ACHN (cell line): ENCODE data around the gene CD80.

ENCODE experiments used
- DNase-seq: peaks from one replicate; pipeline ENCODE4 v3.0.0-alpha.2; 2015
- in situ Hi-C: cut with HindIII; loops from 2 replicates; pipeline ENCODE4 v1.10.0; 2017; ENCODE audit warnings: low sequenced_read_pairs, low pct_ligation_motif_present, low pct_unique_long_range_greater_than_20kb

CD80 gene

GRCh38 chr3:119510690-119511089, 48.7 kb downstream of the CD80 start:
- no peak for DNase-seq
- in situ Hi-C loops: no loop called here

GRCh38 chr3:119508172-119508845, 51.1 kb downstream of the CD80 start:
- DNase-seq: no peak
- in situ Hi-C loops: no loop called here

- DNase-seq: no peak
- in situ Hi-C loops: no loop called here
These were observed 52.0 kb downstream of the CD80 start for GRCh38 chr3:119507404-119507803.

- in situ Hi-C loops: no loop called here
- DNase-seq: no peak
These were observed 52.8 kb downstream of the CD80 start for GRCh38 chr3:119506631-119507030.

GRCh38 chr3:119500901-119501300, 58.5 kb downstream of the CD80 start:
- DNase-seq: no peak
- in situ Hi-C loops: no loop called here

GRCh38 chr3:119500265-119500664, 59.1 kb downstream of the CD80 start:
- in situ Hi-C loops: no loop called here
- DNase-seq: no peak

GRCh38 chr3:119498186-119499011, 61.0 kb downstream of the CD80 start, which contains the start of gene TIMMDC1:
Gene TIMMDC1, plus strand, starts transcription at chr3:119498547. Its CDS starts 187 bp downstream, at chr3:119498734.
- peak; percentile 94 for DNase-seq
- in situ Hi-C loops: no loop called here

- DNase-seq: peak; percentile 26
- in situ Hi-C loops: no loop called here
These were observed 61.6 kb downstream of the CD80 start for GRCh38 chr3:119497820-119498185.

GRCh38 chr3:119494597-119494996, 64.8 kb downstream of the CD80 start:
- in situ Hi-C loops: no loop called here
- DNase-seq: no peak

GRCh38 chr3:119492810-119493209, 66.6 kb downstream of the CD80 start:
- no peak for DNase-seq
- in situ Hi-C loops: no loop called here

GRCh38 chr3:119492128-119492527, 67.3 kb downstream of the CD80 start:
- in situ Hi-C loops: no loop called here
- no peak for DNase-seq

GRCh38 chr3:119490153-119490552, 69.3 kb downstream of the CD80 start:
- no peak for DNase-seq

GRCh38 chr3:119485563-119485962, 73.9 kb downstream of the CD80 start:
- DNase-seq: no peak
- in situ Hi-C loops: no loop called here

More at GRCh38 chr3:119490153-119490552, 69.3 kb downstream of the CD80 start:
- in situ Hi-C loops: no loop called here

- no peak for DNase-seq
These were observed 76.3 kb downstream of the CD80 start for GRCh38 chr3:119483101-119483500.

GRCh38 chr3:119481079-119481478, 78.3 kb downstream of the CD80 start:
- in situ Hi-C loops: no loop called here
- no peak for DNase-seq

More at GRCh38 chr3:119483101-119483500, 76.3 kb downstream of the CD80 start:
- in situ Hi-C loops: no loop called here
